ENCODE results near the gene PHKA1. TPM values are rescaled to one million over a fixed set of nuclear protein-coding genes. Genes with fewer than 3 reads are reported as not detected.

The PHKA1 gene
- polyA plus RNA-seq, 2 of the 4 experiments (the other 2 are of a cell fraction) = 18.3 to 35.4 TPM

DNA sequence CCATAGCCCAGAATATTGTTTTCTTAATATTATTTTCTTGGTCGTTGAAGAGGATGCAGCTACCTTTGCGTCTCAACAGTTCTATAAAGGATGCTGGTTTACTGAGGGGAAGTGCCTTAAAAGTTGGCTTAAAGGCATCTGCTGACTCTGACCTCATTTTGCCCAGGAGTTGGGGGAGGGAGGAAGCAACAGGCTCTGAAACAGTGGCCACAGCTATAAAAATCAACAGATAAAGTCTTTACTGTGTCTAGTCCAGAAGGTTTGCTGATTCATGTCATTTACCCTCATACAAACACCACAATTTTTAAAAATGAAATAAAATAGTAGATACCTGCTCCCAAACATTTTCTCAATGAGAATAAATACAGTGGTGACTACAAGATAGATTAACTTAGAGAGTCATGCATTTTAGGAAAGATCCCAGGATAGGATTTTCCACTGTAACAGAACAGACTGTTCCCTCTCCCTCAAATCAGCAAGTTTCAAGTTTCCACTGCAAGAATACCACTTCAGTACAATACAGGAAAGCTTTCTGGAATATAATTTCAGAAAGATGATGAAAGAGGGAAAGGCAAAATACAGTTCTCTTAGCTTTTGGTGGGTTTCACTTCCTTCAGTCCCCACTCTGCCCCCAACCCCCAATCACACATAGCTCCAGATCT is 1.9 kb downstream of the PHKA1 start:
- ChIA-PET POLR2A (no interaction called here), CTCF (no interaction called here)
- peak overlapping the region; percentile 75 for H3K4me3 ChIP-seq
- H3K4me1 ChIP-seq = peaks cover 8% of the 10 kb centered on the region; the same call in 1 of the 3 replicates
- no peak for DNase-seq (ENCODE audit: low read depth in 1 of 2, low spot score in 1 of 2)
- 82% methylated on average over 2 of the region's 2 CpGs for WGBS (ENCODE audit: missing lambda C conversion rate)
- peak overlapping the region; percentile 86 for H3K4me2 ChIP-seq
- FAIRE-seq = peak; percentile 81
- no peak for ATAC-seq
- no peaks in the 10 kb centered on the region for H3K9me3 ChIP-seq
- TF ChIP-seq, protein P1, sequence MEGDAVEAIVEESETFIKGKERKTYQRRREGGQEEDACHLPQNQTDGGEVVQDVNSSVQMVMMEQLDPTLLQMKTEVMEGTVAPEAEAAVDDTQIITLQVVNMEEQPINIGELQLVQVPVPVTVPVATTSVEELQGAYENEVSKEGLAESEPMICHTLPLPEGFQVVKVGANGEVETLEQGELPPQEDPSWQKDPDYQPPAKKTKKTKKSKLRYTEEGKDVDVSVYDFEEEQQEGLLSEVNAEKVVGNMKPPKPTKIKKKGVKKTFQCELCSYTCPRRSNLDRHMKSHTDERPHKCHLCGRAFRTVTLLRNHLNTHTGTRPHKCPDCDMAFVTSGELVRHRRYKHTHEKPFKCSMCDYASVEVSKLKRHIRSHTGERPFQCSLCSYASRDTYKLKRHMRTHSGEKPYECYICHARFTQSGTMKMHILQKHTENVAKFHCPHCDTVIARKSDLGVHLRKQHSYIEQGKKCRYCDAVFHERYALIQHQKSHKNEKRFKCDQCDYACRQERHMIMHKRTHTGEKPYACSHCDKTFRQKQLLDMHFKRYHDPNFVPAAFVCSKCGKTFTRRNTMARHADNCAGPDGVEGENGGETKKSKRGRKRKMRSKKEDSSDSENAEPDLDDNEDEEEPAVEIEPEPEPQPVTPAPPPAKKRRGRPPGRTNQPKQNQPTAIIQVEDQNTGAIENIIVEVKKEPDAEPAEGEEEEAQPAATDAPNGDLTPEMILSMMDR (IDR thresholded peaks at IDR 0.05) = no peak
- TF ChIP-seq RCOR1 (IDR thresholded peaks at IDR 0.05; ENCODE audit: low read depth, low read length) (no peak), JUNB (IDR thresholded peaks at IDR 0.05) (no peak)
- TF ChIP-seq, protein P2, sequence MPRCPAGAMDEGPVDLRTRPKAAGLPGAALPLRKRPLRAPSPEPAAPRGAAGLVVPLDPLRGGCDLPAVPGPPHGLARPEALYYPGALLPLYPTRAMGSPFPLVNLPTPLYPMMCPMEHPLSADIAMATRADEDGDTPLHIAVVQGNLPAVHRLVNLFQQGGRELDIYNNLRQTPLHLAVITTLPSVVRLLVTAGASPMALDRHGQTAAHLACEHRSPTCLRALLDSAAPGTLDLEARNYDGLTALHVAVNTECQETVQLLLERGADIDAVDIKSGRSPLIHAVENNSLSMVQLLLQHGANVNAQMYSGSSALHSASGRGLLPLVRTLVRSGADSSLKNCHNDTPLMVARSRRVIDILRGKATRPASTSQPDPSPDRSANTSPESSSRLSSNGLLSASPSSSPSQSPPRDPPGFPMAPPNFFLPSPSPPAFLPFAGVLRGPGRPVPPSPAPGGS (IDR thresholded peaks at IDR 0.05) = no peak
- peak overlapping the region; percentile 94 to 97; a peak in 4 of 6 replicates for H3K27ac ChIP-seq

DNA sequence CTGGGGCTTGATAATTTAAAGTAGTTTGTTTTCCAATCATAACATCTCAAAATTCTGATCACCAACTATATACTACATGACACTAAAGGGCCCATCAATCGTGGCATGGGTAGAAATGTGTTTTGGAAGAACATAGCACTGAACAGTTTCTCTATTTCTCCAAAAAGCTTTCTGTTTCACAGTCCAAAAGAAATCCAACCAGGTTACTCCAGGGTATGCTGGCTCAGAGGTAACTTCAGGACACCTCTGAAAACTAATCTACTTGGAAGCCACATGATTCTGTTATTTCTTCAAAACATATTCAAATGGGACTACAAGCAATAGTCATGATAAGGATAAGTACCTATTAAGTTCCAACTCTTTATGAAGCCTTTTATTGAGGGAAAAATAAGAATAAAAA is 8.3 kb downstream of the PHKA1 start:
- Histone ChIP-seq H3K4me3 (no peak overlapping the region), H3K9me3 (no peaks in the 10 kb centered on the region), H3K27ac (no peak overlapping the region), H3K4me2 (no peak overlapping the region), H3K4me1 (no peaks in the 10 kb centered on the region)
- TF ChIP-seq HOXB5 (CRISPR knock-in tag; IDR thresholded peaks at IDR 0.05) = no peak
- TF ChIP-seq HEYL (CRISPR knock-in tag; IDR thresholded peaks at IDR 0.05) = no peak
- no peak for TF ChIP-seq KDM5A (IDR thresholded peaks at IDR 0.05)
- TF ChIP-seq, protein P3, sequence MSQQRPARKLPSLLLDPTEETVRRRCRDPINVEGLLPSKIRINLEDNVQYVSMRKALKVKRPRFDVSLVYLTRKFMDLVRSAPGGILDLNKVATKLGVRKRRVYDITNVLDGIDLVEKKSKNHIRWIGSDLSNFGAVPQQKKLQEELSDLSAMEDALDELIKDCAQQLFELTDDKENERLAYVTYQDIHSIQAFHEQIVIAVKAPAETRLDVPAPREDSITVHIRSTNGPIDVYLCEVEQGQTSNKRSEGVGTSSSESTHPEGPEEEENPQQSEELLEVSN (IDR thresholded peaks at IDR 0.05; ENCODE audit: borderline replicate concordance, low read depth) = no peak
- WGBS (ENCODE audit: missing lambda C conversion rate) = 92% methylated on average over 1 of the region's 1 CpG
- no peak for DNase-seq (ENCODE audit: low read depth in 1 of 2, low spot score in 1 of 2)
- FAIRE-seq = peak; percentile 78
- ChIA-PET POLR2A (no interaction called here), CTCF (no interaction called here)
- no peak for ATAC-seq

DNA sequence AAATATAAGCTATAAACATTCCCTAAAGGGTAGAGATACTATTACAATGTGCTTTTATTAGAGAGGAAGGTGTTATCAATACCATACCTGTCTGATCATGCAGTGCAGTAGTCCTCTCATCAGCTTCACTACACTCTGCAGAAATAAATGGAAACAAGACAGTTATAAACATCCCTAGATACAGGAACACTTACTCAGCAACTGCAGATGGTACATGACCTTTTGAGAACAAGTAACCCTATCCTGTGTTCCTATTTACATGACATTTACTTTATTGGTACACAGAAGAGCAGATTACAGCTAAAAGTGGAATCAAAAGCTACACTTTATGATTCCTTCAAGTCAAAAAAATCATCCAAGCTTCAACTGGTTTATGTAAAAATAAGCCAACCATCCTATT is 9.0 kb downstream of the PHKA1 start:
- TF ChIP-seq CEBPB (IDR thresholded peaks at IDR 0.05) (no peak), RFX5 (IDR thresholded peaks at IDR 0.05) (no peak), FOSB (CRISPR knock-in tag; IDR thresholded peaks at IDR 0.05) (no peak), RARB (CRISPR knock-in tag; IDR thresholded peaks at IDR 0.05) (no peak)
- Histone ChIP-seq H3K4me3 (no peak overlapping the region), H3K4me2 (no peak overlapping the region), H3K4me1 (no peaks in the 10 kb centered on the region), H3K27ac (no peak overlapping the region), H3K9me3 (no peaks in the 10 kb centered on the region)
- FAIRE-seq (peak; percentile 95), ATAC-seq (no peak), DNase-seq (ENCODE audit: low read depth in 1 of 2, low spot score in 1 of 2) (no peak)
- POLR2A ChIA-PET = no interaction called here
- CTCF ChIA-PET = interaction anchor here (0.6 kb wide), 1 partner anchor 1255 kb away, joined by 3 read pairs; no protein-coding TSS in a partner anchor

DNA sequence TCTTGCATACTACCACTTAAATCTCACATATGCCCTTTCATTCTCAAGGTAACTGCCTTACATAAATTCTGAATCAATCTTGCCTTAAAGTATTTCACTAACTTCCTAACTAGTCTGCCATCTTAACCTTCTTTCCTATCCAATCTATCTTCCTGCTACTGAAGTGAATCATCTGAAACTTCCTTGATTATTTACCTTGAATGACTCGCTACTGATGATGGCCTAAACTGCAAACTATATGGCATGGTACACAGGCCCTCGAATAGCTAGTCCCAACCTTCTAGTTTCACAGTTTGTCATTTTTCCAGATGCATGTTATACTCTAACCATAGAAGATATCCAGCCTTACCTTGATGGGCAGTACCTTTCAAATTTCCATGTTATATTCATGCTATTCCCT is 19.9 kb downstream of the PHKA1 start:
- WGBS (ENCODE audit: missing lambda C conversion rate) = 44% methylated on average over 2 of the region's 2 CpGs
- Histone ChIP-seq H3K4me2 (peak overlapping the region; percentile 45), H3K4me1 (peaks cover 16% of the 10 kb centered on the region), H3K4me3 (no peak overlapping the region), H3K9me3 (no peaks in the 10 kb centered on the region), H3K27ac (peak overlapping the region in 1 of 2 experiments; percentile 29; a peak in 1 of 6 replicates)
- FAIRE-seq (no peak), ATAC-seq (peak; percentile 47 to 60; a peak in 3 of 6 replicates), DNase-seq (ENCODE audit: low read depth in 1 of 2, low spot score in 1 of 2) (no peak)
- TF ChIP-seq RARB (CRISPR knock-in tag; IDR thresholded peaks at IDR 0.05) (no peak), FOSL2 (IDR thresholded peaks at IDR 0.05) (no peak), FOSL2 (CRISPR knock-in tag; IDR thresholded peaks at IDR 0.05) (peak; percentile 48)
- POLR2A ChIA-PET = no interaction called here
- CTCF ChIA-PET = no interaction called here
